Amniotic stem cell (primary cell): ENCODE measurements around the gene PODXL2.

Experiments
- DNase-seq: peaks from one replicate; lab custom pipeline; 2025; lab: John Stamatoyannopoulos, UW

The PODXL2 gene

GRCh38 chr3:127658234-127658633 is 29.2 kb downstream of the PODXL2 start:
- no peak for DNase-seq

GRCh38 chr3:127660621-127661251 is 31.8 kb downstream of the PODXL2 start:
- no peak for DNase-seq

GRCh38 chr3:127661600-127661999 is 32.6 kb downstream of the PODXL2 start:
- no peak for DNase-seq

GRCh38 chr3:127662001-127662469 is 33.0 kb downstream of the PODXL2 start:
- no peak for DNase-seq

- no peak for DNase-seq
Observed at GRCh38 chr3:127663151-127663550, 34.2 kb downstream of the PODXL2 start.

- DNase-seq: no peak
Observed at GRCh38 chr3:127665165-127665564, 36.2 kb downstream of the PODXL2 start.

- DNase-seq: no peak
Observed at GRCh38 chr3:127665586-127665985, 36.6 kb downstream of the PODXL2 start.

GRCh38 chr3:127666676-127667075 is 37.7 kb downstream of the PODXL2 start:
- DNase-seq: no peak

GRCh38 chr3:127667119-127667681 is 38.2 kb downstream of the PODXL2 start:
- no peak for DNase-seq

- no peak for DNase-seq
Observed at GRCh38 chr3:127668906-127669305, 39.9 kb downstream of the PODXL2 start.

- no peak for DNase-seq
Observed at GRCh38 chr3:127669541-127670228, 40.7 kb downstream of the PODXL2 start.

- no peak for DNase-seq
Observed at GRCh38 chr3:127670229-127670559, 41.2 kb downstream of the PODXL2 start.

GRCh38 chr3:127670761-127671522 is 42.0 kb downstream of the PODXL2 start:
- DNase-seq: no peak

- no peak for DNase-seq
Observed at GRCh38 chr3:127671523-127672428, 42.8 kb downstream of the PODXL2 start.

GRCh38 chr3:127672429-127673190 is 43.6 kb downstream of the PODXL2 start, which contains the start of gene ABTB1:
TSS of gene ABTB1 (plus strand) at chr3:127672952. CDS start at chr3:127673026, 74 bp downstream.
- peak; percentile 60 for DNase-seq

GRCh38 chr3:127673191-127674100 is 44.5 kb downstream of the PODXL2 start:
- no peak for DNase-seq

- DNase-seq: no peak
Observed at GRCh38 chr3:127674101-127674721, 45.2 kb downstream of the PODXL2 start.

- DNase-seq: no peak
Observed at GRCh38 chr3:127674790-127675189, 45.8 kb downstream of the PODXL2 start.
